Stimulated activated CD4-positive, alpha-beta T cell treated with anti-CD3 and anti-CD28 coated beads, Interleukin-4, amount 100 ng/mL, for 4 hours (primary cell): Measurements from ENCODE around the gene CAPZA1.
A peak's percentile ranks its signal among the peaks of the same experiment; 100 is the strongest.

ENCODE experiments used
- DNase-seq, 2 experiments: peaks; one replicate each; pipeline ENCODE4 v3.0.0-alpha.2; 2020

CAPZA1 gene

DNA sequence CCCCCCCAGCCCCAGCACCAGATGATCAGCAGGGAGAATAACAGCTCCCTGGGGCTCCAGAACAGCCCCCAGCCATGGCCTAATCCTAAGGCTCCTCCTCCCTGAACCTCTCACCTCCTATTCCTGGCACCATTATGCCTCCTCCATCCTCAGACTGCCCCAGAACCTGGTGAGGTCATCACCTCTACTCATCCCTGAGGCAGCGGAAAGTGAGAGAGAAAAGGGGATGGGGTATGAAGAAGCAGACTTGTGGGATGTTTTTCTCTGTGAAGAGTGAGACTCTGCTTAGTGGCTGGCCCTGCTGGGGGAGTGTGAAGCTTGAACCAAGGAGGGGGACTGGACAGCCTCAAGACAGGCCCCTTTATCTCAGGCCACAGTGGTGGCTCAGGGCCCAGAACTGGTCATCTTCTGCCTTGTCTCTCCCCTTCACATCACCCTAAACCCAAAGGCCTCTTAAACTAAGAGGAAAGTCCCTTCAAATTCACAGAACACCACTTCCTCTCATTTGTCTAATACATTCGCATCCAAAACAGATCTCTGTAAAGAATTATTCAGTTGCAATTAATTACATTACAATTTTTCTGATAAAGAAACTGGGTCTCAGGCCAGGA is 97.7 kb downstream of the CAPZA1 start:
- DNase-seq: no peak

DNA sequence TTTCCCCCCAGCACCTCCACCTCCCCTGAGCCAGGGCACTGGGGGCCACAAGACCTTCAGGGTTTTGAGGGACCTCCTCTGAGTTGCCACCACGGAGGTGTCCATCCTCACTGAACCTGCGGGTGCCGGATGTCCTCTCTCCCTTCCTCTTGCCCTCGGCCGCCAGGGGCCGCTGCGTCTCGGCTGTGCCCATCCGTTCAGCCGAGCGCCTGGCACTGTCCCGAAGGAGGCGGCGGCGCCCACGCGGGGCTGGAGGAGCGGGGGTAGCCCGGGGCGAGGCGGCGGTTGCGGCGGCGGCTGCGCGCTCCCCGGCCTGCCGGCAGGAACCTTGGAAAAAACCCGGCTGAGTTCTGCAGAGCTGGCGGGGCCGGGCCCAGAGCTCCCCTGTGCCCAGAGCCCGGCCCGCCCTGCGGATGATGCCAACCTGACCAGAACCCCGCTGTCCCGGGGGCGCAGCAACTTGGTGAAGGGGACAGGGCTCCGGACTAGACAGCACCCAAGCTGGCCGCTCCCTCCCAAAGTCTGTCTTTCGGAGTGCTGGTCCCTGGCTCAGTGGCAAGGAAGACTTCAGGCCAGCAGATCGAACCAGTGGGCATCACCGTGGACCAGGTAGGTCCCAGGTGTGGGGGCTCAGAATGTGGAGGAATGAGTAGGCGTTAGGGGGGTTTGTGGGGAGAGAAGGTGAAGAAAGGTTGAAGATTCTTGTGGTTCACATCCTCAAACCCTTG is 99.2 kb downstream of the CAPZA1 start:
- DNase-seq: peak; percentile 70 to 79

DNA sequence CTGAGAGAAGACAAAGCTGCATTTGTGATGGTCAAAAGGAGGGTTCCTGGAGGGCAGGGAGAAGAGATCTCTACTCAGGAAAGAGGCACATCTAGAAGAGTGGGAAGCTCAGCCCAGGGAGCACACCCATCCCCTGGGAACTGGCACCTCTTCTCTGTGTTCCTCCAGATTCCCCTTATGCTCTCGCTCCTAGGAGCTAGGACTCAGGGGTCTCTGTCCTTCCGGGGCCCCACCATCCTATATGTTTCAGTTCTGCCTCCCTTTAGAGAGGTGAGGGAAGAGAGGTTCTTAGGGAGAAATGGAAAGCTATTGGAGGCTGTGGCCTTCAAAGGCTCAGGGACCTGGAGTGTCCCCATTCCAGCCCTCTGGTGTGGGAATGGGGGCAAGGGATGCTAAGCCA is 100.1 kb downstream of the CAPZA1 start:
- DNase-seq: no peak

DNA sequence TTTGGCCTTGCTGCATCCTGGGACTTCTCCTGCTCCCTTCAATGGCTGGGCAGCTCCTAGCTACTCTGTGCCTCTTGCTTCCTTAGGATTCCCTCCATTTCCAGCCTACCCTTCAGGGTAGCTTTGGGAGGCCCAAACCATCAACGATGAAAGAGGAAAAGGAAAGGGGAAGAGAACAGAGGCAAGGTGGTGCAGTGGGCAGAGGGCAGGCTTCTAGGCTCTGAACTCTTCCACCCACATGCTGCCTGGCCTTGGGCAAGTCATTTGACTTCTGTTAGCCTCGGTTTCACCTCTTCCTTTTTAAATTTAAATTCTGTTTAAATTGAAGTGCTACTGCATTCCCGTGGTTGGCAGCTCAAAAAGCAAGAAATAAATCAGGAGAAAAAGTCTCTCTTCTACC is 101.2 kb downstream of the CAPZA1 start:
- no peak for DNase-seq
